Naive thymus-derived CD8-positive, alpha-beta T cell (primary cell): Measurements from ENCODE around the gene SLC15A3. TPM values are rescaled to one million over a fixed set of nuclear protein-coding genes. Genes with fewer than 3 reads are reported as not detected.

Experiments used
- ATAC-seq, 2 donors: fragments of 150-1000 bp; cut with Tn5 transposase in 1 of 2; sonication (Bioruptor Pico), chemical (Tn5 transposase) in 1 of 2; 1 replicate in 1 of 2; 2 replicates in 1 of 2; pipeline ENCODE4 v1.10.0; 2021; ENCODE audit warnings: mild to moderate bottlenecking in 2 of 2, moderate library complexity in 2 of 2
- POLR2A ChIA-PET: fragments of 350-600 bp; sonication (Branson Sonifier 250); formaldehyde crosslinking; loops from one replicate; lab custom pipeline; 2021; ENCODE audit warnings: antibody characterized with exemption; lab: Charles Lee
- DNase-seq, 10 donors: peaks; one replicate each; pipeline versions ENCODE4 v3.0.0 to v3.0.0-alpha.2; 2020 to 2022
- H3K27ac Mint-ChIP-seq, 10 donors: one replicate each; pipeline ENCODE4 v1.8.0; 2020 to 2022; ENCODE audit warnings: mild to moderate bottlenecking in 10 of 10, mixed read lengths in 10 of 10, moderate library complexity in 4 of 10, inconsistent platforms in 1 of 10
- H3K27me3 Mint-ChIP-seq, 5 donors: one replicate each; pipeline ENCODE4 v1.8.0; 2021 to 2022; ENCODE audit warnings: mixed read lengths in 5 of 5
- H3K36me3 Mint-ChIP-seq, 3 donors: one replicate each; pipeline ENCODE4 v1.8.0; 2020 to 2022; ENCODE audit warnings: mixed read lengths in 3 of 3, mild to moderate bottlenecking in 2 of 3, inconsistent platforms in 1 of 3
- H3K4me1 Mint-ChIP-seq, 4 donors: one replicate each; pipeline ENCODE4 v1.8.0; 2021 to 2022; ENCODE audit warnings: mixed read lengths in 4 of 4
- H3K4me3 Mint-ChIP-seq, 10 donors: one replicate each; pipeline ENCODE4 v1.8.0; 2020 to 2022; ENCODE audit warnings: mild to moderate bottlenecking in 10 of 10, mixed read lengths in 10 of 10, moderate library complexity in 6 of 10, inconsistent platforms in 1 of 10
- H3K9me3 Mint-ChIP-seq, 9 donors: one replicate each; pipeline ENCODE4 v1.8.0; 2020 to 2022; ENCODE audit warnings: mixed read lengths in 9 of 9, mild to moderate bottlenecking in 3 of 9, inconsistent platforms in 1 of 9, moderate library complexity in 1 of 9
- polyA plus RNA-seq, 3 donors: library from polyadenylated mRNA; unstranded; fragments of 300-500 nt; fragmentation: Illumina TruSeq; gene quantifications; one replicate each; pipeline ENCODE4 v1.2.3, GENCODE V29; 2021
- total RNA-seq, 8 experiments: library from RNA in 2 of 8; stranded (reverse) in 2 of 8; gene quantifications; one replicate each; pipeline ENCODE4 v1.2.3 and lab custom pipeline; 2021 to 2026

The SLC15A3 gene
- total and polyA plus RNA-seq, 5 experiments from 2014 or later = 0.90 to 14.9 (median 3.4) TPM

GRCh38 chr11:60957188-60957587 is 5.2 kb upstream of the SLC15A3 start:
- peaks cover 14 to 28% (median 17%) of the 10 kb centered on the region in 4 donors for H3K4me1 Mint-ChIP-seq
- H3K4me3 Mint-ChIP-seq = no peak overlapping the region
- H3K27ac Mint-ChIP-seq = peak overlapping the region in 1 of 10 donors; percentile 5
- POLR2A ChIA-PET = no interaction called here
- H3K9me3 Mint-ChIP-seq = no peaks in the 10 kb centered on the region
- no peak for ATAC-seq
- peaks cover 0 to 4% (median 0%) of the 10 kb centered on the region in 5 donors for H3K27me3 Mint-ChIP-seq
- DNase-seq = no peak
- H3K36me3 Mint-ChIP-seq = no peaks in the 10 kb centered on the region

GRCh38 chr11:60955571-60955970 is 3.6 kb upstream of the SLC15A3 start:
- ATAC-seq = no peak
- POLR2A ChIA-PET = interaction anchor here (0.6 to 0.7 kb wide), 2 partner anchors 51 to 444 kb away, joined by 3 to 4 read pairs; no protein-coding TSS in a partner anchor
- H3K36me3 Mint-ChIP-seq = no peaks in the 10 kb centered on the region
- H3K27me3 Mint-ChIP-seq = no peaks in the 10 kb centered on the region
- H3K4me3 Mint-ChIP-seq = no peak overlapping the region
- H3K9me3 Mint-ChIP-seq = no peaks in the 10 kb centered on the region
- peak overlapping the region in 5 of 10 donors; percentile 29 to 71 (median 56) for H3K27ac Mint-ChIP-seq
- H3K4me1 Mint-ChIP-seq = peaks cover 19 to 34% (median 25%) of the 10 kb centered on the region in 4 donors
- peak in 2 of 10 donors; percentile 22 to 25 for DNase-seq

GRCh38 chr11:60954421-60954820 is 2.4 kb upstream of the SLC15A3 start:
- DNase-seq (no peak), ATAC-seq (no peak)
- no peaks in the 10 kb centered on the region for H3K9me3 Mint-ChIP-seq
- H3K27ac Mint-ChIP-seq = peak overlapping the region in 4 of 10 donors; percentile 19 to 72 (median 43)
- H3K4me3 Mint-ChIP-seq = no peak overlapping the region
- H3K36me3 Mint-ChIP-seq = no peaks in the 10 kb centered on the region
- no peaks in the 10 kb centered on the region for H3K27me3 Mint-ChIP-seq
- POLR2A ChIA-PET = no interaction called here
- H3K4me1 Mint-ChIP-seq = peaks cover 22 to 44% (median 28%) of the 10 kb centered on the region in 4 donors

GRCh38 chr11:60953781-60954180 is 1.8 kb upstream of the SLC15A3 start:
- H3K4me3 Mint-ChIP-seq = no peak overlapping the region
- POLR2A ChIA-PET = interaction anchor here (0.7 kb wide), 1 partner anchor 16 kb away, joined by 3 read pairs; no protein-coding TSS in a partner anchor
- H3K4me1 Mint-ChIP-seq = peaks cover 24 to 49% (median 31%) of the 10 kb centered on the region in 4 donors
- H3K36me3 Mint-ChIP-seq = no peaks in the 10 kb centered on the region
- no peaks in the 10 kb centered on the region for H3K9me3 Mint-ChIP-seq
- peak overlapping the region in 5 of 10 donors; percentile 2 to 82 (median 72) for H3K27ac Mint-ChIP-seq
- DNase-seq (no peak), ATAC-seq (no peak)
- no peaks in the 10 kb centered on the region for H3K27me3 Mint-ChIP-seq

- Mint-ChIP-seq H3K36me3 (no peaks in the 10 kb centered on the region), H3K27me3 (no peaks in the 10 kb centered on the region), H3K27ac (peak overlapping the region; percentile 86 to 98 (median 96)), H3K4me1 (peaks cover 25 to 56% (median 36%) of the 10 kb centered on the region in 4 donors), H3K9me3 (no peaks in the 10 kb centered on the region), H3K4me3 (peak overlapping the region; percentile 83 to 97 (median 96))
- ATAC-seq = no peak
- POLR2A ChIA-PET = interaction anchor here (0.7 kb wide), 1 partner anchor 25 kb away, joined by 3 read pairs; no protein-coding TSS in a partner anchor
- no peak for DNase-seq
These were observed 780 bp upstream of the SLC15A3 start for GRCh38 chr11:60952742-60953170.

- Mint-ChIP-seq H3K9me3 (no peaks in the 10 kb centered on the region), H3K27me3 (no peaks in the 10 kb centered on the region), H3K27ac (peak overlapping the region; percentile 86 to 98 (median 96)), H3K4me1 (peaks cover 25 to 56% (median 36%) of the 10 kb centered on the region in 4 donors), H3K4me3 (peak overlapping the region; percentile 83 to 97 (median 96)), H3K36me3 (peaks cover 0 to under 1% (median 0%) of the 10 kb centered on the region in 3 donors)
- ATAC-seq (peak in 1 of 2 donors; percentile 14), DNase-seq (no peak)
- POLR2A ChIA-PET = interaction anchor here (0.5 to 2.3 kb wide), 8 partner anchors 19 to 243 kb away, joined by 3 to 7 read pairs (median 3); partner anchors contain the start of gene PRPF19
These were observed 421 bp downstream of the SLC15A3 start for GRCh38 chr11:60951606-60951903.

- ATAC-seq = peak; percentile 46 to 62
- DNase-seq = peak in 7 of 10 donors; percentile 22 to 52 (median 37)
- Mint-ChIP-seq H3K36me3 (peaks cover 0 to 5% (median 2%) of the 10 kb centered on the region in 3 donors), H3K9me3 (no peaks in the 10 kb centered on the region), H3K4me3 (peak overlapping the region; percentile 83 to 97 (median 96)), H3K27me3 (no peaks in the 10 kb centered on the region), H3K4me1 (peaks cover 25 to 60% (median 36%) of the 10 kb centered on the region in 4 donors), H3K27ac (peak overlapping the region in 7 of 10 donors; percentile 53 to 98 (median 96))
- POLR2A ChIA-PET = interaction anchor here (0.8 to 2.3 kb wide), 10 partner anchors 19 to 170 kb away, joined by 3 to 7 read pairs (median 3); partner anchors contain the start of genes CD6 and PRPF19
These were observed 907 bp downstream of the SLC15A3 start for GRCh38 chr11:60950933-60951605.

- POLR2A ChIA-PET = interaction anchor here (1.2 to 2.3 kb wide), 6 partner anchors 13 to 71 kb away, joined by 3 to 7 read pairs (median 3); partner anchors contain the start of genes CD6 and PRPF19
- Mint-ChIP-seq H3K4me3 (peak overlapping the region; percentile 30 to 96 (median 68)), H3K4me1 (peaks cover 27 to 54% (median 30%) of the 10 kb centered on the region in 4 donors), H3K9me3 (no peaks in the 10 kb centered on the region), H3K27ac (peak overlapping the region in 7 of 10 donors; percentile 31 to 89 (median 63)), H3K36me3 (peaks cover 0 to 11% (median 9%) of the 10 kb centered on the region in 3 donors), H3K27me3 (no peaks in the 10 kb centered on the region)
- DNase-seq (no peak), ATAC-seq (no peak)
These were observed 2.0 kb downstream of the SLC15A3 start for GRCh38 chr11:60950024-60950423.

- ATAC-seq (no peak), DNase-seq (no peak)
- POLR2A ChIA-PET = no interaction called here
- Mint-ChIP-seq H3K27me3 (peaks cover 0 to 1% (median 0%) of the 10 kb centered on the region in 5 donors), H3K4me1 (peaks cover 29 to 50% (median 31%) of the 10 kb centered on the region in 4 donors), H3K9me3 (no peaks in the 10 kb centered on the region), H3K4me3 (peak overlapping the region in 1 of 10 donors; percentile 4), H3K27ac (peak overlapping the region in 4 of 10 donors; percentile 24 to 51 (median 36)), H3K36me3 (peaks cover 0 to 17% (median 10%) of the 10 kb centered on the region in 3 donors)
These were observed 3.7 kb downstream of the SLC15A3 start for GRCh38 chr11:60948250-60948649.

- DNase-seq (no peak), ATAC-seq (no peak)
- H3K36me3 Mint-ChIP-seq = peaks cover 0 to 22% (median 10%) of the 10 kb centered on the region in 3 donors
- POLR2A ChIA-PET = no interaction called here
- peaks cover 0 to 1% (median 0%) of the 10 kb centered on the region in 5 donors for H3K27me3 Mint-ChIP-seq
- peaks cover 24 to 45% (median 26%) of the 10 kb centered on the region in 4 donors for H3K4me1 Mint-ChIP-seq
- H3K27ac Mint-ChIP-seq = no peak overlapping the region
- H3K4me3 Mint-ChIP-seq = no peak overlapping the region
- H3K9me3 Mint-ChIP-seq = no peaks in the 10 kb centered on the region
These were observed 4.3 kb downstream of the SLC15A3 start for GRCh38 chr11:60947700-60948099.

GRCh38 chr11:60946601-60947264 is 5.2 kb downstream of the SLC15A3 start:
- peaks cover 14 to 38% (median 17%) of the 10 kb centered on the region in 4 donors for H3K4me1 Mint-ChIP-seq
- DNase-seq (no peak), ATAC-seq (no peak)
- POLR2A ChIA-PET = no interaction called here
- H3K27ac Mint-ChIP-seq = no peak overlapping the region
- no peak overlapping the region for H3K4me3 Mint-ChIP-seq
- H3K36me3 Mint-ChIP-seq = peaks cover 0 to 29% (median 12%) of the 10 kb centered on the region in 3 donors
- H3K9me3 Mint-ChIP-seq = no peaks in the 10 kb centered on the region
- peaks cover 0 to 1% (median 0%) of the 10 kb centered on the region in 5 donors for H3K27me3 Mint-ChIP-seq

GRCh38 chr11:60945295-60945667 is 6.7 kb downstream of the SLC15A3 start:
- POLR2A ChIA-PET = interaction anchor here (1.0 to 1.1 kb wide), 2 partner anchors 10 to 30 kb away, joined by 3 to 4 read pairs; no protein-coding TSS in a partner anchor
- H3K4me3 Mint-ChIP-seq = peak overlapping the region in 1 of 10 donors; percentile 45

More at GRCh38 chr11:60945295-60945667, 6.7 kb downstream of the SLC15A3 start:
- ATAC-seq (no peak), DNase-seq (no peak)
- H3K27ac Mint-ChIP-seq = peak overlapping the region in 2 of 10 donors; percentile 32 to 40
- H3K4me1 Mint-ChIP-seq = peaks cover 11 to 37% (median 14%) of the 10 kb centered on the region in 4 donors
- peaks cover 0 to 43% (median 12%) of the 10 kb centered on the region in 3 donors for H3K36me3 Mint-ChIP-seq
- H3K27me3 Mint-ChIP-seq = peaks cover 0 to 1% (median 0%) of the 10 kb centered on the region in 5 donors
- H3K9me3 Mint-ChIP-seq = no peaks in the 10 kb centered on the region
